GM21717 (cell line): ENCODE measurements around the gene CDKN1A.
"Not testable (repeated sequence)": the region's sequence is repeated elsewhere in the genome, so short reads cannot be mapped to it uniquely, and the experiment has no call there.

Experiments
- ATAC-seq: cut with Tn5 transposase; IDR thresholded peaks from one replicate; pipeline ENCODE4 v1.9.1; 2021; ENCODE audit warnings: mild to moderate bottlenecking, moderate library complexity; ENCODE audit not compliant: unreplicated experiment

The CDKN1A gene

GRCh38 chr6:36694616-36695015 is 16.1 kb downstream of the CDKN1A start:
- no peak for ATAC-seq

GRCh38 chr6:36695414-36695813 is 16.9 kb downstream of the CDKN1A start:
- no peak for ATAC-seq

GRCh38 chr6:36697481-36697903 is 19.0 kb downstream of the CDKN1A start, which contains the start of gene RAB44:
TSS of gene RAB44 (plus strand) at chr6:36697826. CDS start at chr6:36704236, 6,410 bp downstream.
- no peak for ATAC-seq

- ATAC-seq = no peak
Observed at GRCh38 chr6:36698196-36698595, 19.7 kb downstream of the CDKN1A start.

GRCh38 chr6:36698871-36699271 is 20.4 kb downstream of the CDKN1A start:
- no peak for ATAC-seq

- no peak for ATAC-seq
Observed at GRCh38 chr6:36699348-36699747, 20.8 kb downstream of the CDKN1A start.

GRCh38 chr6:36700071-36700812 is 21.7 kb downstream of the CDKN1A start:
- no peak for ATAC-seq

GRCh38 chr6:36700831-36701230 is 22.3 kb downstream of the CDKN1A start:
- no peak for ATAC-seq

- no peak for ATAC-seq
Observed at GRCh38 chr6:36701401-36701991, 23.0 kb downstream of the CDKN1A start.

GRCh38 chr6:36702656-36703055 is 24.1 kb downstream of the CDKN1A start:
- no peak for ATAC-seq

- no peak for ATAC-seq
Observed at GRCh38 chr6:36703081-36703606, 24.6 kb downstream of the CDKN1A start.

- ATAC-seq = no peak
Observed at GRCh38 chr6:36703982-36704381, 25.5 kb downstream of the CDKN1A start.

- not testable (repeated sequence) for ATAC-seq
Observed at GRCh38 chr6:36704961-36705577, 26.6 kb downstream of the CDKN1A start.

GRCh38 chr6:36706339-36706738 is 27.8 kb downstream of the CDKN1A start:
- ATAC-seq = no peak

GRCh38 chr6:36712816-36713215 is 34.3 kb downstream of the CDKN1A start:
- ATAC-seq = no peak

GRCh38 chr6:36713846-36714245 is 35.3 kb downstream of the CDKN1A start:
- ATAC-seq = no peak

GRCh38 chr6:36714511-36714910 is 36.0 kb downstream of the CDKN1A start:
- no peak for ATAC-seq

GRCh38 chr6:36715469-36715868 is 37.0 kb downstream of the CDKN1A start:
- ATAC-seq = no peak

GRCh38 chr6:36716476-36717093 is 38.1 kb downstream of the CDKN1A start:
- no peak for ATAC-seq

- ATAC-seq = no peak
Observed at GRCh38 chr6:36717231-36717825, 38.8 kb downstream of the CDKN1A start.
